GM23338 (cell line): Measurements from ENCODE around the gene KIF5A. TPM values are rescaled to one million over a fixed set of nuclear protein-coding genes. Genes with fewer than 3 reads are reported as not detected.

Experiments used
- ATAC-seq: fragments of 200-7000 bp; cut with Tn5 transposase; 3 replicates; pipeline ENCODE4 v1.9.1; 2020
- DNase-seq: peaks from one replicate; pipeline ENCODE4 v3.0.0-alpha.2; 2015; ENCODE audit warnings: low spot score
- H2AFZ ChIP-seq: fragments of 200-600 bp; sonication (generic); 2 replicates; pipeline ENCODE4 v1.8.0; 2016; ENCODE audit warnings: antibody characterized with exemption, mild to moderate bottlenecking, moderate library complexity
- H3F3A ChIP-seq: fragments of 200-600 bp; sonication (generic); replicated peaks from 2 replicates; pipeline ENCODE4 v1.8.0; 2017; ENCODE audit warnings: antibody characterized with exemption, mixed run types, low read depth
- H3K27ac ChIP-seq: fragments of 200-600 bp; sonication (generic); 2 replicates; pipeline ENCODE4 v1.6.1; 2016; ENCODE audit warnings: low read depth
- H3K27me3 ChIP-seq: fragments of 200-600 bp; sonication (generic); 2 replicates; pipeline ENCODE4 v1.8.0; 2016; ENCODE audit warnings: mild to moderate bottlenecking, mixed run types, moderate library complexity; ENCODE audit not compliant: insufficient read depth
- H3K36me3 ChIP-seq: fragments of 200-600 bp; sonication (generic); 2 replicates; pipeline ENCODE4 v1.8.0; 2016; ENCODE audit warnings: mild to moderate bottlenecking; ENCODE audit not compliant: insufficient read depth
- H3K4me1 ChIP-seq: fragments of 200-600 bp; sonication (generic); 2 replicates; pipeline ENCODE4 v1.8.0; 2016; ENCODE audit warnings: mild to moderate bottlenecking, moderate library complexity; ENCODE audit not compliant: insufficient read depth
- H3K4me2 ChIP-seq: fragments of 200-600 bp; sonication (generic); 2 replicates; pipeline ENCODE4 v1.7.1; 2017; ENCODE audit warnings: mixed run types
- H3K4me3 ChIP-seq: fragments of 200-600 bp; sonication (generic); 2 replicates; pipeline ENCODE4 v1.6.1; 2016; ENCODE audit warnings: mixed run types
- H3K79me2 ChIP-seq: fragments of 200-600 bp; sonication (generic); replicated peaks from 2 replicates; pipeline ENCODE4 v1.8.0; 2017; ENCODE audit warnings: mild to moderate bottlenecking; ENCODE audit not compliant: insufficient read depth
- H3K9me2 ChIP-seq: fragments of 200-600 bp; sonication (generic); 2 replicates; pipeline ENCODE4 v1.8.0; 2017; ENCODE audit not compliant: insufficient read depth
- H4K20me1 ChIP-seq: fragments of 200-600 bp; sonication (generic); replicated peaks from 2 replicates; pipeline ENCODE4 v1.8.0; 2017; ENCODE audit warnings: mild to moderate bottlenecking; ENCODE audit not compliant: insufficient read depth
- H3K27ac Mint-ChIP-seq: 2 replicates; pipeline ENCODE4 v1.8.0; 2020; ENCODE audit warnings: inconsistent platforms, mild to moderate bottlenecking, moderate library complexity, mixed read lengths
- H3K27me3 Mint-ChIP-seq: 3 replicates; pipeline ENCODE4 v1.8.0; 2022; ENCODE audit warnings: low read depth, mild to moderate bottlenecking, moderate library complexity, mixed read lengths, inconsistent platforms; ENCODE audit not compliant: insufficient read depth, poor library complexity
- H3K36me3 Mint-ChIP-seq: 3 replicates; pipeline ENCODE4 v1.8.0; 2021; ENCODE audit warnings: low read depth, mild to moderate bottlenecking, inconsistent platforms, moderate library complexity, mixed read lengths
- H3K4me1 Mint-ChIP-seq: 3 replicates; pipeline ENCODE4 v1.8.0; 2020; ENCODE audit warnings: mild to moderate bottlenecking, inconsistent platforms, mixed read lengths
- H3K4me3 Mint-ChIP-seq: 3 replicates; pipeline ENCODE4 v1.8.0; 2021; ENCODE audit warnings: moderate library complexity, mild to moderate bottlenecking, inconsistent platforms, mixed read lengths
- H3K9me3 Mint-ChIP-seq: 3 replicates; pipeline ENCODE4 v1.8.0; 2020; ENCODE audit warnings: moderate library complexity, mild to moderate bottlenecking, inconsistent platforms, mixed read lengths
- EZH2 ChIP-seq: fragments of 200-600 bp; sonication (generic); IDR thresholded peaks from one replicate; pipeline ENCODE4 v1.8.0; 2017; ENCODE audit warnings: antibody characterized with exemption, mild to moderate bottlenecking, low read depth; ENCODE audit not compliant: unreplicated experiment
- STAT1 ChIP-seq: IDR thresholded peaks from one replicate; pipeline ENCODE4 v1.6.1; 2016; ENCODE audit warnings: antibody characterized with exemption; ENCODE audit not compliant: unreplicated experiment
- ZNF462 ChIP-seq: fragments of 250-450 bp; sonication (Bioruptor Pico); IDR thresholded peaks from 2 replicates; pipeline ENCODE4 v1.5.0; 2020; ENCODE audit warnings: mild to moderate bottlenecking, moderate library complexity
- polyA plus RNA-seq: library from polyadenylated mRNA; unstranded; fragments of >200 nt; fragmentation: Nextera tagmentation; extraction: Ambion mirVana; gene quantifications from 2 replicates; pipeline ENCODE4 v1.2.1, GENCODE V29; 2016
- total RNA-seq: library from RNA; depleted of rRNA; stranded (reverse); fragments of >200 nt; shearing (Covaris generic); gene quantifications from 2 replicates; pipeline ENCODE4 v1.2.3, GENCODE V29; 2014

KIF5A gene
- total and polyA plus RNA-seq, 2 experiments from 2014 or later = 11.1 to 21.3 TPM

DNA sequence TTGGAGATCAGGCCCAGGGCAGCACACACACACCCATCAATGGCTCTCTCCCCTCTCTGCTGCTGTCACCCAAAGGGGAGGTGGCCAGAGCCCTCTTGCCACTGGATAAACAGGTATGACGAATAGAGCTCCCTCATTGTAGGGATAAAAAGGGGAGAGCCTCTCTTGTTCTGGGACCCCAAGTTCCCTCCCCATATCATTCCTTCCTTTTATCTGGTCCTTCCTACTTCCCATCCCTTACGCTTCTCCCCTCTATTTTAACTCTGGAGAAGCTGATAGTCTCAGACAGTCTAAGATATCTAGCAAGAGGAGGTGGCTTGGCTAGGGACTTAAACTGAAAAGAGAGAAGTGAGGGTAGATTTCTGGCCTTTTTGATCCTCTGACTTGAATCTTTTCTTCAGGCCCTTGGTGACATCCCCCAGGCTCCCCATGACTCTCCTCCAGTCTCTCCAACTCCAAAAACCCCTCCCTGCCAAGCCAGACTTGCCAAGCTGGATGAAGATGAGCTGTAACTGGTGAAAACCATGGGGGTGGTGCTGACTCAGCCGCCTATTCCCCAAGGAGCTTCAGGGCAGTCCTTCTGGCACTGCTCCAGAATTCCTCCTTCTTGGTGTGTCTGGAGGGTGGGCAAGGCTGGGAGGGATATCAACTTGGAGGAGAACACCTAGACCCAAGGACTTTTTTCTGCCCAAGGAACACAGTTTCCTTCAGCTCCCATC, 66.7 kb downstream of the KIF5A start (continued):
- TF ChIP-seq ZNF462 (CRISPR knock-in tag) = no peak

DNA sequence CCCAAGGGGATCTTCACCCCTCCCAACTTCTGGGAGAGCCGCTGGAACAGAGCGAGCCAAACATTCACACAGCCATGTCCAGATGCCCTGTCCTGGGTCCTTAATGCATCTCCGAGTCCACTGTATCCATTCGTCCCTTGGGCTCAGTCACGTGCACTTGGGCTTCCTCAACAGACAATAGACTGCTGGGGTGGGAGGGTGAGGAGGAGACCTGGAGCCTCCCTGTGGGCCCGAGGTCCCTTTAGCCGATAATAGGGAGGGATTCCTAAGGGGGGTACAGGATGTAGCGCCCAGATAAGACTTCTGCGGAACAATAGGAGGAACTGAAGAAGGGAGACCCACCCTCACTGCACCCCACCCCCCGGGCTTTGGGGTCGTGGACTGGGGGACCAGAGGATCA, 68.1 kb downstream of the KIF5A start:
- no peaks in the 10 kb centered on the region for H3K9me2 ChIP-seq
- no peak overlapping the region for H3K4me3 ChIP-seq
- H3K4me2 ChIP-seq = no peak overlapping the region; the same call in 1 of the 2 replicates
- H3K36me3 ChIP-seq = peaks cover 4% of the 10 kb centered on the region; the same call in 1 of the 2 replicates
- H3K4me1 ChIP-seq = peaks cover 28% of the 10 kb centered on the region
- no peak overlapping the region for H2AFZ ChIP-seq
- Mint-ChIP-seq H3K27ac (no peak overlapping the region), H3K36me3 (peaks cover 20% of the 10 kb centered on the region; the same call in 2 of the 3 replicates), H3K27me3 (peaks cover 96% of the 10 kb centered on the region), H3K4me1 (peaks cover 31% of the 10 kb centered on the region), H3K4me3 (no peak overlapping the region), H3K9me3 (no peaks in the 10 kb centered on the region)
- DNase-seq (no peak), ATAC-seq (no peak)
- 0 out of 2 replicates have a peak, but pooled peaks cover 13% of the 10 kb centered on the region for H3F3A ChIP-seq
- peaks cover 3% of the 10 kb centered on the region; the same call in 1 of the 2 replicates for H4K20me1 ChIP-seq
- H3K27ac ChIP-seq = no peak overlapping the region
- H3K79me2 ChIP-seq = no peaks in the 10 kb centered on the region
- H3K27me3 ChIP-seq = peaks cover 100% of the 10 kb centered on the region
- TF ChIP-seq EZH2 = no peak
- TF ChIP-seq STAT1 = no peak
